ENCODE measurements around the gene TRABD2B.

The TRABD2B gene

DNA sequence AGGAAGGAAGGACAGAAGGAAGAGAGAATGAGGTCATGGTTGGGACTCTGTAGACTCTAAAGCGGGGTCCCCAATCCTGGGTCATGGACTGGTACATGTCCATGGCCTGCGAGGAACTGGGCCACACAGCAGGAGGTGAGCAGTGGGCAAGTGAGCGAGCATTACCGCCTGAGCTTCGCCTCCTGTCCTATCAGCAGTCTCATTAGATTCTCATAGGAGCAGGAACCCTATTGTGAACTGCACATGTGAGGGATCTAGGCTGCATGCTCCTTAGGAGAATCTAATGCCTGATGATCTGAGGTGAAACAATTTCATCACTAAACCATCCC, 128.9 kb downstream of the TRABD2B start:
- DNase-seq (ENCODE audit: low spot score), result no peak
- in situ Hi-C loops (cut with MboI; ENCODE audit: low pct_unique_long_range_greater_than_20kb, low sequenced_read_pairs, unreplicated experiment), result no loop called here
- TF ChIP-seq, protein P1, sequence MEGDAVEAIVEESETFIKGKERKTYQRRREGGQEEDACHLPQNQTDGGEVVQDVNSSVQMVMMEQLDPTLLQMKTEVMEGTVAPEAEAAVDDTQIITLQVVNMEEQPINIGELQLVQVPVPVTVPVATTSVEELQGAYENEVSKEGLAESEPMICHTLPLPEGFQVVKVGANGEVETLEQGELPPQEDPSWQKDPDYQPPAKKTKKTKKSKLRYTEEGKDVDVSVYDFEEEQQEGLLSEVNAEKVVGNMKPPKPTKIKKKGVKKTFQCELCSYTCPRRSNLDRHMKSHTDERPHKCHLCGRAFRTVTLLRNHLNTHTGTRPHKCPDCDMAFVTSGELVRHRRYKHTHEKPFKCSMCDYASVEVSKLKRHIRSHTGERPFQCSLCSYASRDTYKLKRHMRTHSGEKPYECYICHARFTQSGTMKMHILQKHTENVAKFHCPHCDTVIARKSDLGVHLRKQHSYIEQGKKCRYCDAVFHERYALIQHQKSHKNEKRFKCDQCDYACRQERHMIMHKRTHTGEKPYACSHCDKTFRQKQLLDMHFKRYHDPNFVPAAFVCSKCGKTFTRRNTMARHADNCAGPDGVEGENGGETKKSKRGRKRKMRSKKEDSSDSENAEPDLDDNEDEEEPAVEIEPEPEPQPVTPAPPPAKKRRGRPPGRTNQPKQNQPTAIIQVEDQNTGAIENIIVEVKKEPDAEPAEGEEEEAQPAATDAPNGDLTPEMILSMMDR (IDR thresholded peaks at IDR 0.05; ENCODE audit: extremely low read depth, insufficient read depth, missing control alignments), result no peak

DNA sequence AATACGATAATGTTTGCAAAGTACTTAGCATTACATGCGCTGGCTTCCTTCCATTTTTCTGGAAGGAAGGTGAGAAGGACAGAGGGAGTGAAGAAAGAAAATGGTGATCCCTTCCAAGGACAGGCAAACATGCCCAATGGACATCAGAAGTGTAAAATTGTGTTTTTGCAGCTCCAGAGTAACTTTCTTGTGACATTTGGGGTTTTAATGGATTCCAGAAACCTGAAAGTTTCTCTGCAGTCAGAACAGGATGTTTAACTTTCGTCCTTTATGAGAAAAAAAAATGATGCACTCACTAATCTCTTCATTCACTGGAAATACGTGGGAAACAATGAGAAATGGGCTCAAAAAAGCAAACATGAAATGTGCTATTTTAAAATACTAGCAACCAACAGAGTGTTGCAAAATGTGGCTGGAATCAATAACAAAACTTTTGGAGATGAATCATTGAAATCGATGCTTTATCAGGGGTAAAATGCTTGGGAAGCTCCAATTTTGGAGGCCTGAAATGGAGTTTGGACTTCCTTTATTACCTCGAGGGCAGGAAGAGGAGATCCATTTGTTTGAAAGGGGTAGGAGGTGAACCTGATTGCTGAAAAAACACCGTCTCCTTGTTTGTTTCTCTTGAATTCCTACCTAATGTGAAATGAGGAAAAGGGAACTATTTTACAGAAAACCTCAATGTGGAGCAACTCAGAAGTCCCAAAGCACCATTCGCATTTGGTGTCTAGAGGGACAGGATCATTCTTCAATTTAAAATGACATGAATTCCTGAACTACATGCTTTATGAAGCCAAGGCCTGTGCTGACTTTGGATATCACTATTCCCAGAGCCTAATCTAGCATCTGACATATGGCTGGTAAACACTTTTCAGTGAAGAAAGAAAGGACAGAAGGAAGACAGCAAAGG, 129.5 kb downstream of the TRABD2B start:
- TF ChIP-seq, protein P1 (IDR thresholded peaks at IDR 0.05; ENCODE audit: extremely low read depth, insufficient read depth, missing control alignments), result no peak
- DNase-seq (ENCODE audit: low spot score), result no peak
- in situ Hi-C loops (cut with MboI; ENCODE audit: low pct_unique_long_range_greater_than_20kb, low sequenced_read_pairs, unreplicated experiment), result no loop called here

DNA sequence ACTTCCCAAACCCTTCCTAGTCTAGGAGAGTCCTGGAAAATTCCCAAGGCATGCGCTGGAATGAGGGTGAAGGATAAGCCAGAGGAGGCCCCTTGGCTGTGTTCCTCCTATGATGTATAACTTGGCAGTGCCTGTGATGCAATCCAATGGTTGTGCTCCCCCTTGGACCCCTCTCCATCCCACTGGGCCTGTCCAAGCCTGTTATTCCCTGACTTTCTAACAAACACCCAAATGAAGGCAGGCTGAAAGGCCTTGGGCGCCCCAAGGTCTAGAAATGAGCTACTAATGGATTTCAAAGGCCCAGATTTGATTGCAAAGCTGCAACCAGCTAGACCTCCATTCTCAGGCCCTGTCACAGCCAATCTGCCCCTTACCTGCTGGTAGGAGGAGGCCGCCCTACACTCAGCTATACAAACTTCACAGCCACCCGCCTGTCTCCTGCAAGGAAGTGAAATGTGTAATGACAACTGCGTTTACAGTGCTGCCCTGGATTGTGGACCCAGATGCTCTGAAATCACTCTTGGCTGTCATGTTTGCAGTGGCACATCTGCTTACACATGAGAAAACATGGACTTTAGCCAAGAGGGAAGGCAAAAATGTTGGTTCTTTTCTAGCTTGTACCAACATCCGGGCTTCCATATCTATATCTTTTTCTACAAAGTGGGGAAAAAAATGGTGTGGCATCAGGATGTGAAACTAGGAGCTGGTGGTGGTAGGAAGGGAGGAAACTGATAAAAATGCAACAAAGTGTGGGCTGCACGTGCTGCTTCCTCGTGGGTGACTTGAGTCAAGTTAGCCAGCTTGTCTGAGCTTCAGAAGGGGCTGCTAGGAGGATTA, 130.4 kb downstream of the TRABD2B start:
- in situ Hi-C loops (cut with MboI; ENCODE audit: low pct_unique_long_range_greater_than_20kb, low sequenced_read_pairs, unreplicated experiment), result no loop called here
- TF ChIP-seq, protein P1 (IDR thresholded peaks at IDR 0.05; ENCODE audit: extremely low read depth, insufficient read depth, missing control alignments), result no peak
- DNase-seq (ENCODE audit: low spot score), result no peak

DNA sequence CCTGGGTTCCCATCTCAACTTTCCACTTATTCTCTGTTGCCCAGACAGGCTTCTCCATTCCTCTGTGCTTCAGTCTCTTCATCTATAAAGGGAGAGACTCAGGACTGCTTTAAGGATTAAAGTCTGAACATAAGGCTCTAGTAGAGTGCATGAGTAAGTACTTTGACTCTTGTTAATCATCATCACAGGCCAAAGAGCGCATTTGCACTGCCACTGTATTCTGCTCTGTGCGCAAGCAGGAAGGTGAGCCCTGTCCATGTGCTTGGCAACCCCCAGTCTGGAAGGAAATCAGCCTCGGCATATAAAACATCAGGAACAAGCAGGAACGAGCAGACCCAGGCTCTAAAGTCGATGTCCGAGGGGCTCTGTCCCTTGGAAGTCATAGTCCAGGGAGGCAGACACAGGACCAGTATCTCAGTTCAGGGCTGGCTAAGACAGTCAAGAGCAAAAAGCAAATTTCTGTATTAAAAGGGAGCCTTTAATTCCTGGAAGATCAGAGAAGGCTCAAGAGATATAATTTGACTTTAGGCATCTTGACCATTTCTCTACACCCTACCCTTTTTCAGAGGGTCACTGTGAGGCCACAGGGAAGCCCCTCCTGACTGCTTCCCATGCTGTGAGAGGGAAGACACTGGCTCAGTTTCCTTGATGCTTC, 131.2 kb downstream of the TRABD2B start:
- TF ChIP-seq, protein P1 (IDR thresholded peaks at IDR 0.05; ENCODE audit: extremely low read depth, insufficient read depth, missing control alignments), result no peak
- in situ Hi-C loops (cut with MboI; ENCODE audit: low pct_unique_long_range_greater_than_20kb, low sequenced_read_pairs, unreplicated experiment), result no loop called here
- DNase-seq (ENCODE audit: low spot score), result no peak

DNA sequence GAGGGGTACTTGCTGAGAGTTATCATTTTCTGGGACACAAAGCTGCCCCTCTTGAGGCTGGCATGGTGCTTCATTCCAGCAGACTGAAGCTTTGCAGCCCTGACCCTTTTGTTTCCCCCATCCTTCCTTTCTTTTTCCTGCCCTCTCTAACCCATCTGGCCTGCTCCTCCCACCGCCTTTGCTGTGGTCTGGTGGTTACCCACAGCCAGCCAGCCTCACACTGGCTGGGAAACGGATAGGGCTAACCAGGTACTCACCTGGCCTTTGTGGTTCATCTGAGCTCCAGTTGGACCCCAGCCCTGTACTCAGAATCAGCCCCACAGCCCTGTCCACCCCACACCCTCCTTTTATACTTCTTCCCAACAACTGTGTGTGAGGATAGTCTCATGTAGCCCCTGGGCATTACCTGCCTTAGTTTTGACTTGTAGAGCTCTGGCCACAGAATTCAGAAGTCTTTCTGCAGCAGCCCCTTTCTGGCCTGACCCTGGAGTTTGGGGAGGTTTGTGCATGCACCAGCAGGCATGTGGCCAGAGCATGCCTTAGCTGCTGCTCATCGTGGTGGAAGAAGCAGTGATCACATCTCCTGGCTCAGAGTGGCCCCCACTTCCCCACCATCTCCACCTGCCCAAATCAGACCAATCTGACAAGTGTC, 138.0 kb downstream of the TRABD2B start:
- no peak for DNase-seq (ENCODE audit: low spot score)
- TF ChIP-seq, protein P1 (IDR thresholded peaks at IDR 0.05; ENCODE audit: extremely low read depth, insufficient read depth, missing control alignments), result no peak
- in situ Hi-C loops (cut with MboI; ENCODE audit: low pct_unique_long_range_greater_than_20kb, low sequenced_read_pairs, unreplicated experiment), result no loop called here

DNA sequence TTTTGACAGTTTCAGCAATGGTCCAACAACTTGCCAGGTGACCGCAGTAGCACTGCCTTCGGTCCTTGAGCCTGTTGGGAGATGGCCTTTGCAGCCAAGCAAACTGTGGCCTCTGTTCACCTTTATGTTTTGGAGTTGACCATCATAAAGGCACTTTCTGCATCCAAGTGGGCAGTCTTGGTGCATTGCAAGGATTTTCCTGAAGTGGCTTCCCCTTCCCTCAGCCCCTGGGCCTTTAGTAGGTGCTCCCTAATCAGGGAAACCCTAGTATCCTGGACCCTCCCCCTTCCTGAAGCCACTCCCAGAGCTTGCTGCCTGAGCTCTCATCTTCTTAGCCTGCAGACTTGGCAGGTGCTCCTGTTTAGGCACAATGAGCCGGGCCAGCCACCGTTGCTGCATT, 140.2 kb downstream of the TRABD2B start:
- no peak for DNase-seq (ENCODE audit: low spot score)
- TF ChIP-seq, protein P1 (IDR thresholded peaks at IDR 0.05; ENCODE audit: extremely low read depth, insufficient read depth, missing control alignments), result no peak
- in situ Hi-C loops (cut with MboI; ENCODE audit: low pct_unique_long_range_greater_than_20kb, low sequenced_read_pairs, unreplicated experiment), result no loop called here
